OCI-LY7 (cell line): Measurements from ENCODE around the gene MYLK. TPM values are rescaled to one million over a fixed set of nuclear protein-coding genes. Genes with fewer than 3 reads are reported as not detected.

Experiments
- Bru-seq: library from RNA; stranded (reverse); fragments of 400-500 nt; gene quantifications from one replicate; lab custom pipeline; 2021; lab: Mats Ljungman, UMichigan
- BruChase-seq, 2 experiments: library from RNA; stranded (reverse); fragments of 400-500 nt; gene quantifications; one replicate each; lab custom pipeline; 2021; lab: Mats Ljungman, UMichigan
- BruUV-seq: library from RNA; stranded (reverse); fragments of 400-500 nt; replicated peaks from 2 replicates; lab custom pipeline; 2021; lab: Mats Ljungman, UMichigan
- CTCF ChIA-PET: fragments of 300-600 bp; sonication (Branson Sonifier 250); formaldehyde crosslinking; loops from one replicate; lab custom pipeline; 2022; ENCODE audit warnings: antibody characterized with exemption; ENCODE audit not compliant: unreplicated experiment; lab: Charles Lee
- POLR2A ChIA-PET: fragments of 300-600 bp; sonication (Branson Sonifier 250); formaldehyde crosslinking; loops from one replicate; lab custom pipeline; 2022; ENCODE audit warnings: antibody characterized with exemption; lab: Charles Lee
- DNase-seq: peaks from one replicate; pipeline ENCODE4 v3.0.0-alpha.2; 2015; ENCODE audit warnings: low spot score
- H2AFZ ChIP-seq: fragments of 200-600 bp; sonication (generic), shearing (Covaris generic); 2 replicates; pipeline ENCODE4 v1.6.1; 2014; ENCODE audit warnings: mild to moderate bottlenecking, antibody characterized with exemption, low read length, moderate library complexity
- H3K27ac ChIP-seq: fragments of 200-600 bp; sonication (generic); 2 replicates; pipeline ENCODE4 v1.5.1; 2014; ENCODE audit warnings: mixed run types, low read depth, mild to moderate bottlenecking, moderate library complexity, low read length, inconsistent platforms; ENCODE audit not compliant: poor library complexity, severe bottlenecking
- H3K36me3 ChIP-seq: fragments of 200-600 bp; sonication (generic); 2 replicates; pipeline ENCODE4 v1.6.1; 2014; ENCODE audit warnings: mild to moderate bottlenecking, antibody characterized with exemption, low read length, moderate library complexity, mixed read lengths; ENCODE audit not compliant: insufficient read depth
- H3K4me1 ChIP-seq: fragments of 200-600 bp; sonication (generic); 2 replicates; pipeline ENCODE4 v1.5.1; 2014; ENCODE audit warnings: mild to moderate bottlenecking, low read length; ENCODE audit not compliant: insufficient read depth, poor library complexity, severe bottlenecking
- H3K4me2 ChIP-seq: fragments of 200-600 bp; sonication (generic); 2 replicates; pipeline ENCODE4 v1.6.1; 2014; ENCODE audit warnings: mild to moderate bottlenecking, low read length
- H3K4me3 ChIP-seq: fragments of 200-600 bp; sonication (generic); 2 replicates; pipeline ENCODE4 v1.5.1; 2014; ENCODE audit warnings: mild to moderate bottlenecking, low read depth, low read length; ENCODE audit not compliant: poor library complexity, severe bottlenecking
- H3K79me2 ChIP-seq: fragments of 200-600 bp; sonication (generic); 2 replicates; pipeline ENCODE4 v1.6.1; 2016; ENCODE audit warnings: low read depth, mild to moderate bottlenecking, low read length, moderate library complexity, mixed read lengths; ENCODE audit not compliant: insufficient read depth
- H3K9me2 ChIP-seq: fragments of 200-600 bp; sonication (generic); 2 replicates; pipeline ENCODE4 v1.6.1; 2016; ENCODE audit warnings: mild to moderate bottlenecking, low read length, mixed read lengths; ENCODE audit not compliant: insufficient read depth
- H3K9me3 ChIP-seq: fragments of 200-600 bp; sonication (generic); 2 replicates; pipeline ENCODE4 v1.6.1; 2014; ENCODE audit warnings: mild to moderate bottlenecking, mixed run types, low read length, mixed read lengths
- H4K20me1 ChIP-seq: fragments of 200-600 bp; sonication (generic); 2 replicates; pipeline ENCODE4 v1.6.1; 2014; ENCODE audit warnings: mild to moderate bottlenecking, antibody characterized with exemption, low read length, moderate library complexity, mixed read lengths; ENCODE audit not compliant: insufficient read depth
- EZH2phosphoT487 ChIP-seq: fragments of 200-600 bp; sonication (generic); IDR thresholded peaks from 2 replicates; pipeline ENCODE4 v1.6.1; 2018; ENCODE audit warnings: low read depth, borderline replicate concordance, mild to moderate bottlenecking, mixed run types, antibody characterized with exemption, low read length, moderate library complexity, mixed read lengths
- intact Hi-C: fragments of 100-400 bp; cut with micrococcal nuclease; formaldehyde crosslinking; loops from one replicate; pipeline ENCODE4 v1.10.0; 2022; ENCODE audit not compliant: unreplicated experiment
- long read RNA-seq: library from polyadenylated mRNA; stranded (forward); transcript quantifications from one replicate; pipeline ENCODE4 v2.0.0, GENCODE V29; 2022
- total RNA-seq, 2 experiments: library from RNA; depleted of rRNA in 1 of 2; stranded (reverse); fragments of >200 nt in 1 of 2; shearing (Covaris generic) in 1 of 2; gene quantifications; 2 replicates each; pipeline ENCODE4 v1.2.3, GENCODE V29; 2014 to 2022
- TF ChIP-seq, protein P1 (sequence below): fragments of 200-600 bp; sonication (generic); conservative IDR thresholded peaks from 2 replicates; pipeline ENCODE4 v1.5.1; 2014; ENCODE audit warnings: mild to moderate bottlenecking, antibody characterized with exemption, low read length, moderate library complexity, mixed read lengths

The MYLK gene
- not detected in 2 replicates for total RNA-seq (2014; rRNA removed; shearing (Covaris generic))
- not detected in 2 replicates for total RNA-seq (2022)
- percentile 5 among the genes with signal in this experiment for Bru-seq, nascent RNA
- BruChase-seq, experiment 1, labeled RNA remaining after a 6-hour chase: percentile 1 among the genes with signal in this experiment
- percentile 2 among the genes with signal in this experiment for BruChase-seq, experiment 2, labeled RNA remaining after a 2-hour chase
- long read RNA-seq, partial matches to known transcripts: 0 of 1 reads
- long read RNA-seq, other reads (novel, unspliced or antisense): 1 of 1 reads

- H4K20me1 ChIP-seq: no peaks in the 10 kb centered on the region
- H3K79me2 ChIP-seq: no peaks in the 10 kb centered on the region
- BruUV-seq: no TSS peak
- no peak within 1 kb of the TSS for H3K27ac ChIP-seq
- ChIA-PET CTCF (no interaction called here), POLR2A (no interaction called here)
- H2AFZ ChIP-seq: no peak within 1 kb of the TSS
- H3K4me2 ChIP-seq: no peak within 1 kb of the TSS
- DNase-seq: no peak
- H3K9me3 ChIP-seq: no peaks in the 10 kb centered on the region
- H3K4me1 ChIP-seq: no peaks in the 10 kb centered on the region
- no peaks in the 10 kb centered on the region for H3K36me3 ChIP-seq
- TF ChIP-seq, protein P1, sequence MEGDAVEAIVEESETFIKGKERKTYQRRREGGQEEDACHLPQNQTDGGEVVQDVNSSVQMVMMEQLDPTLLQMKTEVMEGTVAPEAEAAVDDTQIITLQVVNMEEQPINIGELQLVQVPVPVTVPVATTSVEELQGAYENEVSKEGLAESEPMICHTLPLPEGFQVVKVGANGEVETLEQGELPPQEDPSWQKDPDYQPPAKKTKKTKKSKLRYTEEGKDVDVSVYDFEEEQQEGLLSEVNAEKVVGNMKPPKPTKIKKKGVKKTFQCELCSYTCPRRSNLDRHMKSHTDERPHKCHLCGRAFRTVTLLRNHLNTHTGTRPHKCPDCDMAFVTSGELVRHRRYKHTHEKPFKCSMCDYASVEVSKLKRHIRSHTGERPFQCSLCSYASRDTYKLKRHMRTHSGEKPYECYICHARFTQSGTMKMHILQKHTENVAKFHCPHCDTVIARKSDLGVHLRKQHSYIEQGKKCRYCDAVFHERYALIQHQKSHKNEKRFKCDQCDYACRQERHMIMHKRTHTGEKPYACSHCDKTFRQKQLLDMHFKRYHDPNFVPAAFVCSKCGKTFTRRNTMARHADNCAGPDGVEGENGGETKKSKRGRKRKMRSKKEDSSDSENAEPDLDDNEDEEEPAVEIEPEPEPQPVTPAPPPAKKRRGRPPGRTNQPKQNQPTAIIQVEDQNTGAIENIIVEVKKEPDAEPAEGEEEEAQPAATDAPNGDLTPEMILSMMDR: no peak
- no peak for TF ChIP-seq EZH2phosphoT487
- H3K9me2 ChIP-seq: no peaks in the 10 kb centered on the region
- no peak within 1 kb of the TSS for H3K4me3 ChIP-seq
- intact Hi-C loops: no loop called here
Observed at GRCh38 chr3:123884203-123884831, at the start of gene MYLK. Gene MYLK (minus strand): TSS chr3:123884332. CDS start chr3:123793841, 90,491 bp downstream.

DNA sequence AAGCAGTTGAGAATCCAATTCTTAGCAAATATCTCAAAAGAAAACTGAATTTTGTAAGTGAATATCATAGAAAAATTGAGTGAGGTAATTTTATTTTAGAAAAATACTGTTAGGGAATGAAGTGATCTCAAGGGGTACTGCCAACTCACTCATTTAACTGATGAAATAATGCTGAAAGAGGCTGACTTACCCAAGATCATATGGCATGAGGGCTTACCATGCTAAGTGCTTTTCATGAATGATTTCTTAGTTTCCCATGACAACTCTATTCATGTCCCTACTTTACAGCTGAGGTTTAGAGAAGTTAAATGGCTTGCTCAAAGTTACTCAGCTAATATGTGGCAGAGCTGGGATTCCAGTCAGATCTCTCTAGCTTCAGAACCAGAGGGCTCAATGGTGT lies 46.3 kb upstream of the MYLK start:
- no peak overlapping the region for H2AFZ ChIP-seq
- TF ChIP-seq, protein P1: no peak
- TF ChIP-seq EZH2phosphoT487: no peak
- BruUV-seq: no TSS peak

DNA sequence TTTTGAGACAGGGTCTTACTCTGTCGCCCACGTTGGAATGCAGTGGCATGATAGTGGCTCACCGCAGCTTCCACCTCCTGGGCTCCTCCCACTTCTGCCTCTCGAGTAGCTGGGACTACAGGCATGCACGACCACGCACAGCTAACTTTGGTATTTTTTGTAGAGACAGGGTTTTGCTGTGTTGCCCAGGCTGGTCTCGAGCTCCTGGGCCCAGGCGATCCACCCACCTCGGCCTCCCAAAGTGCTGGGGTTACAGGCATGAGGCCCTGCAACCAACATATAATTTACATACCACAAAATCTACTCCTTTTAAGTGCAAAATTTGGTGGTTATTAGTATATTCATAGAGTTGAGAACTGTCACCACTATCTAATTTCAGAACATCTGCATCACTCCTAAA lies 45.2 kb upstream of the MYLK start:
- Histone ChIP-seq H4K20me1 (no peaks in the 10 kb centered on the region), H3K36me3 (peaks cover 92% of the 10 kb centered on the region), H3K4me3 (no peak overlapping the region), H3K9me3 (peaks cover under 1% of the 10 kb centered on the region; the same call in 1 of the 2 replicates), H3K4me2 (no peak overlapping the region), H3K4me1 (no peaks in the 10 kb centered on the region), H2AFZ (no peak overlapping the region), H3K27ac (no peak overlapping the region), H3K9me2 (no peaks in the 10 kb centered on the region), H3K79me2 (no peaks in the 10 kb centered on the region)
- TF ChIP-seq, protein P1: no peak
- no peak for TF ChIP-seq EZH2phosphoT487
- POLR2A ChIA-PET: interaction anchor here (0.6 to 1.2 kb wide), 2 partner anchors 18 to 22 kb away, joined by 3 to 8 read pairs; no protein-coding TSS in a partner anchor
- no TSS peak for BruUV-seq
- CTCF ChIA-PET: no interaction called here
- DNase-seq: no peak
- intact Hi-C loops: no loop called here

More for the DNA sequence above, 46.3 kb upstream of the MYLK start:
- H3K79me2 ChIP-seq: no peaks in the 10 kb centered on the region
- POLR2A ChIA-PET: no interaction called here
- H4K20me1 ChIP-seq: no peaks in the 10 kb centered on the region
- H3K9me3 ChIP-seq: no peaks in the 10 kb centered on the region
- intact Hi-C loops: no loop called here
- no peak for DNase-seq
- H3K4me2 ChIP-seq: no peak overlapping the region
- no peaks in the 10 kb centered on the region for H3K9me2 ChIP-seq
- H3K4me3 ChIP-seq: no peak overlapping the region
- H3K4me1 ChIP-seq: no peaks in the 10 kb centered on the region
- peaks cover 92% of the 10 kb centered on the region for H3K36me3 ChIP-seq
- no peak overlapping the region for H3K27ac ChIP-seq
- CTCF ChIA-PET: interaction anchor here (0.5 kb wide), 1 partner anchor 370 kb away, joined by 3 read pairs; no protein-coding TSS in a partner anchor
